Peyer's patch (tissue), 4 donors: ENCODE data around the gene DHRSX.

Source experiments
- CTCF ChIP-seq, 6 experiments: fragments of 450-650 bp in 4 of 6; fragments of 200-600 bp in 2 of 6; sonication (generic) in 1 of 6; IDR thresholded peaks; one replicate each; pipeline ENCODE4 v1.5.1; 2017 to 2019; ENCODE audit warnings: antibody characterized with exemption in 6 of 6, mild to moderate bottlenecking in 3 of 6, moderate library complexity in 1 of 6
- POLR2A ChIP-seq, 2 donors: fragments of 450-650 bp; IDR thresholded peaks; one replicate each; pipeline ENCODE4 v1.5.1; 2017; ENCODE audit warnings: antibody characterized with exemption in 2 of 2, mild to moderate bottlenecking in 2 of 2, moderate library complexity in 2 of 2

GRCh38 chrX:2478546-2479419 is 22.0 kb downstream of the DHRSX start:
- TF ChIP-seq POLR2A (IDR thresholded peaks at IDR 0.05) (no peak), CTCF (IDR thresholded peaks at IDR 0.05) (no peak)
